HEK293 (cell line): Measurements from ENCODE around the gene SH3BP5.
A peak's percentile ranks its signal among the peaks of the same experiment; 100 is the strongest.

Experiments used
- EGR2 ChIP-seq: fragments of 450-650 bp; formaldehyde crosslinking; IDR thresholded peaks from 2 replicates; pipeline ENCODE4 v1.5.1; 2016; ENCODE audit warnings: low read depth, missing biosample characterization, missing genetic modification characterization
- GLI4 ChIP-seq: fragments of 450-650 bp; formaldehyde crosslinking; IDR thresholded peaks from 2 replicates; pipeline ENCODE4 v1.5.1; 2016; ENCODE audit warnings: missing biosample characterization, missing genetic modification characterization
- HIC1 ChIP-seq: fragments of 450-650 bp; formaldehyde crosslinking; IDR thresholded peaks from 2 replicates; pipeline ENCODE4 v1.5.1; 2016; ENCODE audit warnings: missing biosample characterization, missing genetic modification characterization
- OSR2 ChIP-seq: fragments of 450-650 bp; formaldehyde crosslinking; IDR thresholded peaks from 2 replicates; pipeline ENCODE4 v1.5.1; 2016; ENCODE audit warnings: missing biosample characterization, missing genetic modification characterization
- OVOL3 ChIP-seq: fragments of 450-650 bp; formaldehyde crosslinking; IDR thresholded peaks from 2 replicates; pipeline ENCODE4 v1.5.1; 2016; ENCODE audit warnings: missing biosample characterization, missing genetic modification characterization
- PBX3 ChIP-seq: sonication (generic); formaldehyde crosslinking; IDR thresholded peaks from 2 replicates; pipeline ENCODE4 v1.8.1; 2022; ENCODE audit warnings: mild to moderate bottlenecking, moderate library complexity, missing genetic modification reagents
- PRDM6 ChIP-seq: fragments of 450-650 bp; formaldehyde crosslinking; IDR thresholded peaks from 2 replicates; pipeline ENCODE4 v1.5.1; 2017; ENCODE audit warnings: missing biosample characterization, missing genetic modification characterization
- SP3 ChIP-seq: fragments of 450-650 bp; formaldehyde crosslinking; IDR thresholded peaks from 2 replicates; pipeline ENCODE4 v1.5.1; 2016; ENCODE audit warnings: missing biosample characterization, missing genetic modification characterization
- ZFP3 ChIP-seq: fragments of 450-650 bp; formaldehyde crosslinking; IDR thresholded peaks from 2 replicates; pipeline ENCODE4 v1.5.1; 2016; ENCODE audit warnings: low read depth, missing biosample characterization, missing genetic modification characterization
- ZNF155 ChIP-seq: fragments of 450-650 bp; formaldehyde crosslinking; IDR thresholded peaks from 2 replicates; pipeline ENCODE4 v1.5.1; 2016; ENCODE audit warnings: missing biosample characterization, missing genetic modification characterization
- ZNF26 ChIP-seq: fragments of 450-650 bp; formaldehyde crosslinking; IDR thresholded peaks from 2 replicates; pipeline ENCODE4 v1.5.1; 2016; ENCODE audit warnings: missing biosample characterization, missing genetic modification characterization
- ZNF311 ChIP-seq: fragments of 450-650 bp; formaldehyde crosslinking; IDR thresholded peaks from 2 replicates; pipeline ENCODE4 v1.5.1; 2017; ENCODE audit warnings: missing biosample characterization, missing genetic modification characterization, borderline replicate concordance
- ZNF335 ChIP-seq: fragments of 450-650 bp; formaldehyde crosslinking; conservative IDR thresholded peaks from 2 replicates; pipeline ENCODE4 v1.5.1; 2016; ENCODE audit warnings: missing biosample characterization, missing genetic modification characterization
- ZNF341 ChIP-seq: fragments of 450-650 bp; formaldehyde crosslinking; IDR thresholded peaks from 2 replicates; pipeline ENCODE4; 2016; ENCODE audit warnings: low read depth, missing biosample characterization, missing genetic modification characterization
- ZNF354C ChIP-seq: fragments of 450-650 bp; formaldehyde crosslinking; IDR thresholded peaks from 2 replicates; pipeline ENCODE4 v1.5.1; 2016; ENCODE audit warnings: missing biosample characterization, missing genetic modification characterization, low read depth, borderline replicate concordance
- ZNF449 ChIP-seq: fragments of 450-650 bp; formaldehyde crosslinking; IDR thresholded peaks from 2 replicates; pipeline ENCODE4 v1.5.1; 2017; ENCODE audit warnings: missing biosample characterization, mild to moderate bottlenecking, missing genetic modification characterization, moderate library complexity
- ZNF518A ChIP-seq: fragments of 450-650 bp; formaldehyde crosslinking; conservative IDR thresholded peaks from 2 replicates; pipeline ENCODE4 v1.5.1; 2016; ENCODE audit warnings: low read depth, missing biosample characterization, missing genetic modification characterization
- ZNF549 ChIP-seq: fragments of 450-650 bp; IDR thresholded peaks from 2 replicates; pipeline ENCODE4 v1.5.1; 2018; ENCODE audit warnings: missing biosample characterization, missing genetic modification characterization, mild to moderate bottlenecking, inconsistent platforms, moderate library complexity
- ZNF580 ChIP-seq: fragments of 450-650 bp; formaldehyde crosslinking; IDR thresholded peaks from 2 replicates; pipeline ENCODE4 v1.5.1; 2016; ENCODE audit warnings: missing biosample characterization, missing genetic modification characterization
- ZNF654 ChIP-seq: fragments of 450-650 bp; formaldehyde crosslinking; IDR thresholded peaks from 2 replicates; pipeline ENCODE4 v1.5.1; 2016; ENCODE audit warnings: low read depth, missing biosample characterization, missing genetic modification characterization
- ZNF747 ChIP-seq: fragments of 450-650 bp; formaldehyde crosslinking; IDR thresholded peaks from 2 replicates; pipeline ENCODE4 v1.5.1; 2016; ENCODE audit warnings: missing biosample characterization, missing genetic modification characterization
- ZNF776 ChIP-seq: fragments of 450-650 bp; formaldehyde crosslinking; IDR thresholded peaks from 2 replicates; pipeline ENCODE4 v1.5.0; 2017; ENCODE audit warnings: missing biosample characterization, missing genetic modification characterization, borderline replicate concordance
- ZNF791 ChIP-seq: fragments of 450-650 bp; formaldehyde crosslinking; IDR thresholded peaks from 2 replicates; pipeline ENCODE4 v1.5.1; 2016; ENCODE audit warnings: missing biosample characterization, missing genetic modification characterization
- ZNF792 ChIP-seq: fragments of 450-650 bp; formaldehyde crosslinking; IDR thresholded peaks from 2 replicates; pipeline ENCODE4 v1.5.1; 2016; ENCODE audit warnings: missing biosample characterization, missing genetic modification characterization
- ZNF830 ChIP-seq: fragments of 450-650 bp; IDR thresholded peaks from 2 replicates; pipeline ENCODE4 v1.5.0; 2018; ENCODE audit warnings: missing biosample characterization, missing genetic modification characterization, low read depth, mild to moderate bottlenecking, moderate library complexity

Gene SH3BP5

GRCh38 chr3:15269091-15269989 lies 63.0 kb downstream of the SH3BP5 start (continued):
- no peak for TF ChIP-seq ZNF518A
- TF ChIP-seq ZNF580 (tag by site-specific recombination), result no peak
- peak; percentile 77 for TF ChIP-seq HIC1 (tag by site-specific recombination)
- TF ChIP-seq GLI4 (tag by site-specific recombination), result no peak
- TF ChIP-seq ZNF354C (tag by site-specific recombination), result no peak
- TF ChIP-seq ZNF26 (tag by site-specific recombination), result no peak
- TF ChIP-seq ZNF654 (tag by site-specific recombination), result no peak
- no peak for TF ChIP-seq PRDM6 (tag by site-specific recombination)
- no peak for TF ChIP-seq ZNF747
- TF ChIP-seq OVOL3, result no peak
- TF ChIP-seq ZNF155 (tag by site-specific recombination), result no peak
- TF ChIP-seq ZNF549 (tag by site-specific recombination), result no peak
- TF ChIP-seq ZNF449 (tag by site-specific recombination), result no peak
- TF ChIP-seq ZNF311, result no peak
- TF ChIP-seq OSR2 (tag by site-specific recombination), result no peak
- no peak for TF ChIP-seq ZNF792 (tag by site-specific recombination)
- no peak for TF ChIP-seq ZFP3
- no peak for TF ChIP-seq ZNF791
- TF ChIP-seq ZNF776 (tag by site-specific recombination), result no peak
- TF ChIP-seq EGR2, result peak; percentile 32; the same call in 1 of the 2 replicates
- no peak for TF ChIP-seq ZNF335 (tag by site-specific recombination)
- no peak; the same call in 1 of the 2 replicates for TF ChIP-seq SP3 (tag by site-specific recombination)
- no peak for TF ChIP-seq PBX3 (CRISPR knock-in tag)
- no peak for TF ChIP-seq ZNF830 (tag by site-specific recombination)
- TF ChIP-seq ZNF341, result no peak
